Cardiac ventricle fibroblast (primary cell): Measurements from ENCODE around the gene LY6G6D. TPM values are rescaled to one million over a fixed set of nuclear protein-coding genes. Genes with fewer than 3 reads are reported as not detected.

ENCODE experiments used
- total RNA-seq: library from RNA; depleted of rRNA; stranded (reverse); fragments of >200 nt; gene quantifications from 2 replicates; pipeline ENCODE4 v1.2.3, GENCODE V29; 2015

Gene LY6G6D
- total RNA-seq, 1 donor from 2014 or later = not detected

Other genes starting within 250 kb of the LY6G6D start
- gene MICB, start 217.2 kb upstream of the LY6G6D start, total RNA-seq = 2.2 and 5.1 TPM in 2 replicates
- not detected in 2 replicates for gene MCCD1, start 186.4 kb upstream of the LY6G6D start, total RNA-seq
- 205 and 225 TPM in 2 replicates for gene DDX39B, start 173.3 kb upstream of the LY6G6D start, total RNA-seq
- 0.25 and 2.1 TPM in 2 replicates for gene ATP6V1G2, start 168.7 kb upstream of the LY6G6D start, total RNA-seq
- 21.5 and 21.6 TPM in 2 replicates for gene NFKBIL1, start 167.7 kb upstream of the LY6G6D start, total RNA-seq
- not detected in 2 replicates for gene LTA, start 143.1 kb upstream of the LY6G6D start, total RNA-seq
- gene TNF, start 139.8 kb upstream of the LY6G6D start, total RNA-seq = not detected in 2 replicates
- not detected in 2 replicates for gene LTB, start 132.9 kb upstream of the LY6G6D start, total RNA-seq
- not detected in 2 replicates for gene LST1, start 129.1 kb upstream of the LY6G6D start, total RNA-seq
- not detected in 2 replicates for gene NCR3, start 122.3 kb upstream of the LY6G6D start, total RNA-seq
- not detected in 2 replicates for gene AIF1, start 100.1 kb upstream of the LY6G6D start, total RNA-seq
- 66.0 and 73.3 TPM in 2 replicates for gene PRRC2A, start 94.6 kb upstream of the LY6G6D start, total RNA-seq
- gene BAG6, start 62.7 kb upstream of the LY6G6D start, total RNA-seq = 169 and 177 TPM in 2 replicates
- 2.0 and 2.3 TPM in 2 replicates for gene APOM, start 59.5 kb upstream of the LY6G6D start, total RNA-seq
- gene C6orf47, start 54.6 kb upstream of the LY6G6D start, total RNA-seq = 18.5 and 21.9 TPM in 2 replicates
- gene GPANK1, start 50.4 kb upstream of the LY6G6D start, total RNA-seq = 21.4 and 23.7 TPM in 2 replicates
- 208 and 235 TPM in 2 replicates for gene CSNK2B, start 49.3 kb upstream of the LY6G6D start, total RNA-seq
- gene LY6G5B, start 45.4 kb upstream of the LY6G6D start, total RNA-seq = 0.44 and 0.50 TPM in 2 replicates
- 0.34 TPM in 1 of 2 replicates, not detected in the other for gene LY6G5C, start 34.3 kb upstream of the LY6G6D start, total RNA-seq
- gene ABHD16A, start 12.0 kb upstream of the LY6G6D start, total RNA-seq = 19.1 and 24.3 TPM in 2 replicates
- not detected in 2 replicates for gene LY6G6F, start 8.5 kb upstream of the LY6G6D start, total RNA-seq
- not detected in 2 replicates for gene LY6G6C, start 6.4 kb downstream of the LY6G6D start, total RNA-seq
- 0.06 TPM in 1 of 2 replicates, not detected in the other for gene MPIG6B, start 8.0 kb downstream of the LY6G6D start, total RNA-seq
- 48.5 and 60.7 TPM in 2 replicates for gene DDAH2, start 14.0 kb downstream of the LY6G6D start, total RNA-seq
- 293 and 305 TPM in 2 replicates for gene CLIC1, start 21.2 kb downstream of the LY6G6D start, total RNA-seq
- gene MSH5, start 24.7 kb downstream of the LY6G6D start, total RNA-seq = 1.6 and 4.2 TPM in 2 replicates
- gene SAPCD1, start 47.3 kb downstream of the LY6G6D start, total RNA-seq = 0.44 and 0.50 TPM in 2 replicates
- 0.10 and 0.12 TPM in 2 replicates for gene VWA7, start 62.0 kb downstream of the LY6G6D start, total RNA-seq
- 54.7 and 63.3 TPM in 2 replicates for gene VARS1, start 80.4 kb downstream of the LY6G6D start, total RNA-seq
- gene LSM2, start 91.6 kb downstream of the LY6G6D start, total RNA-seq = 36.0 and 38.2 TPM in 2 replicates
- 0.62 and 1.7 TPM in 2 replicates for gene HSPA1L, start 99.9 kb downstream of the LY6G6D start, total RNA-seq
- 93.9 and 97.6 TPM in 2 replicates for gene HSPA1A, start 100.2 kb downstream of the LY6G6D start, total RNA-seq
- gene HSPA1B, start 112.4 kb downstream of the LY6G6D start, total RNA-seq = 101 and 110 TPM in 2 replicates
- gene NEU1, start 147.5 kb downstream of the LY6G6D start, total RNA-seq = 36.7 and 43.2 TPM in 2 replicates
- gene SLC44A4, start 163.6 kb downstream of the LY6G6D start, total RNA-seq = not detected in 2 replicates
- 29.5 and 47.8 TPM in 2 replicates for gene EHMT2, start 182.3 kb downstream of the LY6G6D start, total RNA-seq
- gene ZBTB12, start 186.7 kb downstream of the LY6G6D start, total RNA-seq = 2.1 and 2.5 TPM in 2 replicates
- gene C2, start 212.4 kb downstream of the LY6G6D start, total RNA-seq = 10.4 and 16.9 TPM in 2 replicates
- 47.7 and 56.5 TPM in 2 replicates for gene CFB, start 230.7 kb downstream of the LY6G6D start, total RNA-seq
- 55.8 and 57.5 TPM in 2 replicates for gene NELFE, start 243.6 kb downstream of the LY6G6D start, total RNA-seq
- gene SKIC2, start 243.8 kb downstream of the LY6G6D start, total RNA-seq = 24.6 and 28.9 TPM in 2 replicates